Loucy (cell line): ENCODE measurements around the gene NHERF1.

Experiments used
- CTCF ChIP-seq: fragments of 200-600 bp; sonication (generic); conservative IDR thresholded peaks from 2 replicates; pipeline ENCODE4 v1.5.1; 2014; ENCODE audit warnings: mild to moderate bottlenecking, antibody characterized with exemption, low read length
- EZH2phosphoT487 ChIP-seq: fragments of 200-600 bp; IDR thresholded peaks from 2 replicates; pipeline ENCODE4 v1.6.1; 2018; ENCODE audit warnings: antibody characterized with exemption, mild to moderate bottlenecking, moderate library complexity, borderline replicate concordance

- TF ChIP-seq CTCF (no peak), EZH2phosphoT487 (no peak)
Measured at GRCh38 chr17:74755533-74755932, 7.1 kb downstream of the NHERF1 start.
